ENCODE results near the gene APEH.
"Not testable (repeated sequence)": the region's sequence is repeated elsewhere in the genome, so short reads cannot be mapped to it uniquely, and the experiment has no call there.

APEH gene

DNA sequence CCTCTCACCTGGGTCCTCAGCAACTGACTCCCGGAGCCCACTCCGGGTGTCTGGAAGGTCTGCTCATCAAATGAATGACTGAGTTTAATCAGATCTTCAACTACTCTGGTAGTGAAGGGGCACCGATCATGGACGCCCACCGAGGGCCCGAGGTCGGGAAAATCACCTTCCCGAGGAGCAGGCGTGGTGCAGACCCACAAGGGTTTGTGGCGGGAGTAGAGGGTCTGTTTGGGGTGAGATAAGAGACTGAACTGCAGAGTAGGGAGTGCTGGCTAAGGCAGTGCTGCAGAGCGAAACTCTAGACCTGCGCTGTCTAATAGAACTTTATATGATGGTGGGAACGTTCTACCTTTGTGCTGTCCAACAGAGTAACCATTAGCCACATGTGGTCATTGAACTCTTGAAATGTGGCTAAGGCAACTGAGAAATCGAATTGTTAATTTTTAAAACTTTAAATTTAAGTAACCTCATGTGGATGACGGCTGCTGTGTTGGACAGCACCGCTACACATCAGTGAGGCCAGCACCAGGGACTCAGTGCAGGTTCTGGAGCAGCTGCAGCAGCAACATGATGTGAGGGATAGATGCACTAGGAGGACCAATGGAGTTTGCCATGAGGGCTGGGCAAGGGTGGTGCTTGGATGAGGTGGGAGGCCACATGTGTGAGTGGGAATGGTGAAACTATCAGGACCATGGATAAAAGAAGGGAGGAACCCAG, 15.9 kb downstream of the APEH start:
- not testable (repeated sequence) for DNase-seq (ENCODE audit: low spot score)

DNA sequence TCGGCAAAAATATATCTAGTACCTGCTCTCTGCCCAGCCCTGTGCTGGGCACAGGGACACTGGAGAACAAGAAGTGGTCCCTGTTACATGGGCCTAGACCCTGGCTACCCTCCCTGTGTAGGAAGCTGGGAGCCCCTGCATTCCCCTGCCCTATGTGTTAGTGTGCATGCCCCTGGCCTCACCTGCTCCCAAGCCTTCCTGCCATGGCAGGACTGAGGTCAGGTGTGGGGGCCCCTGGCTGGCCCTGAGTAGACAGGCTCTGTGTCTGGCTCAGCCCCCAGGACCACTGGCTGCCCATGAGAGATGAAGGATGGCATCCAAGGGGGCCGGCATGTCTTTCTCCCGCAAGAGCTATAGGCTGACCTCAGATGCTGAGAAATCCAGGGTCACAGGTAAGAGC, 16.7 kb downstream of the APEH start:
- DNase-seq (ENCODE audit: low spot score), result not testable (repeated sequence)

DNA sequence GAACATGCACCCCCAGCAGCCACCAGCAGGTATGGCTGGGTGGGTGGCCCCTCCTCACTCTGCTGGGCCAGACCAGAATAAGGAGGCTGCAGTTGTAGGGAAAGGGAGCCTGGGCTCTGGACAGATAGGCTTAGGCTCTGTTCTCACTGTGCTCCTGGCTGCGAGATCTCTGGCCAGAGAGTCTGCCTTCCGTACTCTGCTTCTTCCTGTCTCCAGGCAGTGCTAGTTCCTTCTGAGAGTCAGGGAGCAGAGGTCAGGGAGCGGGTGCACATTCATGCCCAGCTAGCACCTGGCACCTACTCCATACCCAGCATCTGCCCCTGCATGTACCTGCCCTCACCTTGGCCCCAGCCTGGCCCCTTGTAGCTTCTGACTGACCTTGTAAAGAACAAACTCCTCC, 17.3 kb downstream of the APEH start:
- DNase-seq (ENCODE audit: low spot score), result not testable (repeated sequence)

DNA sequence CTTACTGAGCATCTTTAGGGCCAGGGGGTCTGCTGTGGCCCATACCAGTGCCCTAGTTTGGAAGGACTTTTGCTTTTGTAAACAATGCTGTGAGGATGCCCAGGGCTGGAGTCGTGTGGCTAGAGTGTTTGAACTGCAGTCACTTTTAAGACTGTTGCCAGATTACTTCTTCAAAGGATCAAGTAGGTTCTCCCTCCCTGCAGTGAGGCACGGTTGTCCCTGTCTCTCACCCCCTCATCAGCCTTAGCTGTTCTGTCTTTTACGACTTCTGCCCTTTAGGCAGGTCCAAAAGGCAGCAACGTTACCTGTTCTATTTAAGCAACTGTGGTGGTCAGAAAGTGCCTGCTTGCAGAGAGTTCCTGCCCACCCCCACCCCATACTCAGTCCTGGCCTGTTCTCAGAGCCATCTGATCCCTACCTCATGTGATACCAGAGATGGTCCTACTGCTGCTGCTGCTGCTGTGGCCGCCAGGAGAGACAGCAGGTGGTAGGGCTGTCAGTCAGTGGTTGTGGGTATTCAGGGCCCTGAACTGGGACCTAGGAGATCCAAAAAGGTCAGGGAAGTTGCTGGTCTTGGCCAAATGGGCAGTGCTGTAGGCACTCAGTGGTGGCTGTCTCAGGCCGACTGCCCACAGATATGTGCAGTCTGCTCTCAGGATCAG, 20.4 kb downstream of the APEH start:
- not testable (repeated sequence) for DNase-seq (ENCODE audit: low spot score)

DNA sequence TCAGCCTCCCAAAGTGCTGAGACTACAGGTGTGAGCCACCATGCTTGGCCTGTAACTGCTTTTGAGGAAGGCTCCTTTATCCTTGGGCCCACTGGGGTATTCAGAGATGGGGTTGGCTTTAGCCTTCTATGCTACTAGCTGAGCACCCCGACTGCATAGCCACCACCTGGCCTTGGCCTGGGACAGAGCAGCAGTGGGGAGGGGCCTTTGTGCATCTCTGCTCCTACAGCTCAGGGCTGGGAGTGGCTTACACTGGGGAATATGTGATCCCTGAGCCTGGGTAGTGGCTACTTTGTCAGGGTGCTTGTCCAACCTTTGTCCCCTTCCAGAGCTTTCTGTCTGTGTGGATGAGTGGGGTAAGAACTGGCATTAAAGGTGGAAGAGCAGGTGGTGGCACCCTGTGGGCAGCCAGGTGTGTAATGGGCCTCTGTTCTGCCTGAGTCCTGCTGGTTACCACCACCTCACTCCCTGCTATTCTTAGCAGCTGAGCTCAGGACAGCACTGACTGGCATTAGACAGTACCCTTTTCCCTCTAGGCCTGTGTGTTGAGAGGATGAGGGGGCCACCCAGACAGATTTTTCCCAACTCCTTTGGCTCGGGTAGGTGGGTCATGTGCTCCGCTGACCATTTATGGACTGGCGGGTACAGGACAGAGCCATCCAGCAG, 21.3 kb downstream of the APEH start:
- not testable (repeated sequence) for DNase-seq (ENCODE audit: low spot score)

DNA sequence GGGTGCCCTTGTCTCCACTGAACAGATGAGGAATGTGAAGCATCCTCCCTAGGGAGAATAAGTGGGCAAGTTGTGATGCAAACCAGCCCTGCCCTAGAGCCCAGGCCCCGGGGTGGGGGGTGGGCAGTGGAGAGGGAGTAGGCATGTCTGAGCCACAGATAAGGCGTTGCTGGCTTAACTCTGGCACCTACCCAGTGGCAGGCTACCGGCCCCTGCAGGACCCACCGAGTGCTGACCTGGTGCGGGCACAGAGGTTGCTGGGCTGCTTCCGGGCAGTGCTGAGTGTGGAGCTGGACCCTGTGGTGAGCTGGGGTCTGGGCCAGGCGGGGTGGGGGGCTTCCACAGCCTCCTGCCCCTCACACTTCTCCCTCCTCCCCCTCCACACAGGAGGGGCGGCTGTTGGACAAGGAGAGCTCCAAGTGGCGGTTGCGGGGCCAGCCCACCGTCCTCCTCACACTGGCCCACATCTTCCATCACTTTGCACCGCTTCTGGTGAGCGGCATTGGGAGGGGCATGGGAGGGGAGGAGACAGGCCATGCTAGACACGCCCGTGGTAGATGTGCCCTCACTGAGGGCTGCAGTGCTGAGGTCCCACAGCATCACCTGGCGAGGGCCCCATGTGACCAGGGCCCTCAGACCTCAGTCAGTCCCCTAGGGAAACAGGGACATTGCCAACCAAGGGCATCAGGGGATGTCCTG, 25.3 kb downstream of the APEH start:
- DNase-seq (ENCODE audit: low spot score), result no peak

DNA sequence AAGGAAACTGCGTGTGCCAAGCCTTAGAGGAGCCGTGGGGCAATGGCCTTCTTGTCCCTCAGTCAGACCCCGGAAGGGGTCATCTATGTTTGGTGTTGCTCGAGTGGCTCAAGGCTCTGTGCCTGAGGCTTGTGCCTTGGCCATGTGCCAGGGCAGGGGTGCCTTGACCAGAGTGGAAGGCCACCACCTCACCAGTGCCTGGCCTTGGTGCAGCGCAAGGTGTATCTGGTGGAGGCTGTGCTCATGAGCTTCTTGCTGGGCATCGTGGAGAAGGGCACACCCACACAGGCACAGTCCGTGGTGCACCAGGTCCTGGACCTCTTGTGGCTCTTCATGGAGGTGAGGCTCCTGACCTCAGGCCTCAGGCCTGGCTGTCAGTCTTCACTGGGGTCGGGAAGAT, 25.9 kb downstream of the APEH start:
- no peak for DNase-seq (ENCODE audit: low spot score)

DNA sequence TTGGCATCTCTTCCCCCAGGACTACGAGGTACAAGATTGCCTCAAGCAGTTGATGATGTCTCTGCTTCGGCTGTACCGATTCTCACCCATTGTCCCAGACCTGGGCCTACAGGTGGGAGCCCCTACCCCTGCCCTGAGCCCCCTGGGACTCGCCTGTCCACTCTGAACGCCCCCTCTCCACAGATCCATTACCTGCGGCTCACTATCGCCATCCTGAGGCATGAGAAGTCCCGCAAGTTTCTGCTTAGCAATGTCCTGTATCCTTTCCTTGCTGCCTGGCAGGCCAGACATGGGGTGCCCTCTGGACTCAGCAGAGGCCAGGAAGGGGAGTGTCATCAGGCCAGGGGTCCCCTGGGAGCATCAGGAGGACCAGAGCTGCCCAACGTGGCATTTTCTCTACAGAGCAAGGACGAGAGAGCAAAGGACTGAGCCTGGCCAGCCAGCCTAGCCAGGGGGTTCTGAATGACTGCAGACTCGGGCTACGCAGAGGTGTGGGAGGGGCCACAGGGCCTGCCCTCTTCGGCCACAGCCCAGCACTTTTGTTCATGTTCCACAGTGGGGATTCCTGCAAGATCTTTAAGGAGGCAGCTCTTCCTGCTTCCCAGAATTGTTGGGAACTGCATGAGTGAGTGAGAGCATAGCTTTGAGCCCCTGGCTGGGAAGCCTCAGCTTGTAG, 26.4 kb downstream of the APEH start:
- no peak for DNase-seq (ENCODE audit: low spot score)

DNA sequence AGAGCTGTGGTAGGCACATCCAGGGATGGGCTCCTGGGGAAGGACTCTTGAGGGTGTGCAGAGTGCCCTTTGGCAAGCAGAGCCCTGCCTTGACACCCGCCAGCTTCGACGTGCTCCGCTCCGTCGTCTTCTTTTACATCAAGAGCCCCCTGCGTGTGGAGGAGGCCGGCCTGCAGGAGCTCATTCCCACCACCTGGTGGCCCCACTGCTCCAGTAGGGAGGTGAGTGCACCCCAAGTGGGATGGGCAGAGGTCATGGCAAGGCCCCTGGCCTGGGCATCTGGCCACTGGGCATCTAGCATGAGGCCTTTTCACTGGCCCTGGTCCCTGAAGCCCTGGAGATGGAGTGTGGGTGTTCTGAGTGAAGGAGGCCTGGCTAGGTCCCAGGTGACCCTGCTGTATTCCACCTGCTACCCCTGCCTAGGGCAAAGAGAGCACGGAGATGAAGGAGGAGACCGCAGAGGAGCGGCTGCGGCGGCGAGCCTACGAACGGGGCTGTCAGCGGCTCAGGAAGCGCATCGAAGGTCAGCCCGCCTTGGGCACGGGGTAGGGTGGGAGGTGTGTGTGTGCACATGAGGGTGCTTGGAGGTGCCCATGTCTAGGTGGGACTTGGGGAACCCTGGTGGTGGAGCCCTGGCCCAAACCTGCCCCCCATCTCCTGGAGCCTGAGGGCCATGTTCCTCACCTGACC, 27.4 kb downstream of the APEH start:
- DNase-seq (ENCODE audit: low spot score), result no peak

DNA sequence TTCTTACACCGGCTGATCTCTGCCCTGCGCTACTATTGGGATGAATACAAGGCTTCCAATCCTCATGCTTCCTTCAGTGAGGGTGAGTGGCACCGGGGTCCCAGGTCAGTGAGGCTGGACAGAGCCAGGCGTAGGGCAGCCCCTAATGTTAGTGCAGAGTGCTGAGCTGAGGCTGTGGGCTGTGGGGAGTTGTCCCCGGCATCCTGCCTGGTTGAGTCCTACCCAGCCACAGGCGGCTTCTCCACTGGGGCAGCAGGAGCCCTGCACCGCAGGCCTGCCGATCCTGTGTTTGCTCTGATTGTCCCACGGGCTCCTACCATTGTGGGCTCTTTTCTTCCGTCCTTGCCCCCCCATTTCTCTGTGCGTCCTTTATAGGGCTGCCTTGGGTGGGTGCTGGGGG, 28.5 kb downstream of the APEH start:
- no peak for DNase-seq (ENCODE audit: low spot score)

DNA sequence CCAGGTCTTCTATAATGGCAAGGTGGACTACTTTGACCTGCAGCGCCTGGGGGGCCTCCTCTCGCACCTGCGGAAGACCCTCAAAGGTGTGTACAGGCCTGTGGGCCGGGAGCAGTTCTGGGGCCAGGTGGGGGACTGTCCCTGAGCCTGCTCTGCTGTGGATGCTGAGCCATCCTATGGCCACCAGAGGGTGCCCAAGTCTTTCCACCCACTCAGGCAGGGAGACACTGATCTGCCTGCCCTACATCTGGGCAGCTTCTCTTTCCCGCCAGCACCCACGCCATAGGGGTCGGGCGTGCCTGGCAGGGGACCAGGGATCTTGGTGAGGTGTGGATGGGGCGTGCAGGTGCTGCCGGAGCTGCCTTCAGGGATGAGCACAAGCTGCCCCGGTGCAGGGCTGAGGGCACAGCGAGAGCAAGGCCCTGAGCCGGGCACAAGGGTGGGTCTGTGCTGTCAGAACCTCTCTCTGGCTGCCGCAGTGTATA, 29.3 kb downstream of the APEH start:
- DNase-seq (ENCODE audit: low spot score), result peak; percentile 61

DNA sequence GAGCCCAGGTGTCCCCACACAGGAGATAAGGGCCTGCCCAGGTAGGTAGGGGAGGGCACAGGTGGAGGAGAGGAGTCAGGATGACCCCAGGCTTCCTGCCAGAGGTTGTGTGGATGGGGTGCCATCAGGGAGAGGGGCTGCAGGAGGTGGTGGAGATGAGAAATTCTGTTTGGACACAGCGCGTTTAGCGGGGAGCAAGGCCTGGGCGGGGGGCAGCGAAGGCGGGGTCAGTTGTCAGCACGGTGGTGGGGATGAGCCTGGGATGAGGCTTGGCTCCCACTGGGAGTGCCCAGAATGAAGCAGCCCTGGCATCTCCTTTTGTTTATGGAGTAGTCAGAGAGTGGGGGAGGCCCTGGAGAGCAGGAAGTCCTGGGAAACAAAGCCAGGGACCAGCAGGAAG, 29.8 kb downstream of the APEH start:
- DNase-seq (ENCODE audit: low spot score), result no peak

DNA sequence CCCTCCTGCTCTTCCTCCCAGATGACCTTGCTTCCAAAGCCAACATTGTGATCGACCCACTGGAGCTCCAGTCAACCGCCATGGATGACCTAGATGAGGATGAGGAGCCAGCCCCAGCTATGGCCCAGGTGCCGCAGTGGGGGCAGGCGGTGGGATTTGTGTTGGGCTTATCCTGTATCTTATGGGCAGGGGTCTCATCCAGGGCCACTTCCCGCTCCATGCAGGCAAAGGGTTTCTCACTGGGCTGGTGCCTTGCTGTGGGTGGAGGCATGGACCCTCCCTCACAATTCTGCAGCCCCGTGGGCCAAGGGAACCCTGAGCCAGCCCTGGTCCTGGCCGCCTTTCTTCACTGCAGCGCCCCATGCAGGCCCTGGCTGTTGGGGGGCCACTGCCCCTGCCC, 30.5 kb downstream of the APEH start:
- no peak for DNase-seq (ENCODE audit: low spot score)

DNA sequence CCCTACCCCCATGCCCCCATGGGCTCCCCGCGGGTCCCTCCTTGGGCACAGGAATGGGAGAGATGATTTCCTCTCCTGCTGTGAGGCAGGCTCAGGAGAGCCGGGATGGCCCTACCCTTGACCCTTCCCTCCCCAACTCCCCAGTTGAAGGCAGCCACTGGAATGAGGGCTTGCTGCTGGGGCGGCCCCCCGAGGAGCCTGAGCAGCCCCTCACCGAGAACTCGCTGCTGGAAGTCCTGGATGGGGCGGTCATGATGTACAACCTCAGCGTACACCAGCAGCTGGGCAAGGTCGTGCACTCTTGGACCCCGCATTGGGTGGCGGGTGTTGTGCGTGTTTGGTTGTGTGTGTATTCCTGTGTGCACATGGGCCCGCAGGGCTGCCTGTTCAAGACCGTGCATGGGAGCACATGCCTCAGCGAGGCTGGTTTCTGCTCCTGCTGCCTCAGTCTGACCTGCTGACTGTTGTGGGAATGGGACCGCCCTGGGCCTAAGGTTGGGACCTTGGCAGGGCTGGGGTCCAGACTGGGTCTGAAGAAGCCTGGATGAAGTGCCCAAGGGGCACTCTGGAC, 31.3 kb downstream of the APEH start:
- DNase-seq (ENCODE audit: low spot score), result no peak

DNA sequence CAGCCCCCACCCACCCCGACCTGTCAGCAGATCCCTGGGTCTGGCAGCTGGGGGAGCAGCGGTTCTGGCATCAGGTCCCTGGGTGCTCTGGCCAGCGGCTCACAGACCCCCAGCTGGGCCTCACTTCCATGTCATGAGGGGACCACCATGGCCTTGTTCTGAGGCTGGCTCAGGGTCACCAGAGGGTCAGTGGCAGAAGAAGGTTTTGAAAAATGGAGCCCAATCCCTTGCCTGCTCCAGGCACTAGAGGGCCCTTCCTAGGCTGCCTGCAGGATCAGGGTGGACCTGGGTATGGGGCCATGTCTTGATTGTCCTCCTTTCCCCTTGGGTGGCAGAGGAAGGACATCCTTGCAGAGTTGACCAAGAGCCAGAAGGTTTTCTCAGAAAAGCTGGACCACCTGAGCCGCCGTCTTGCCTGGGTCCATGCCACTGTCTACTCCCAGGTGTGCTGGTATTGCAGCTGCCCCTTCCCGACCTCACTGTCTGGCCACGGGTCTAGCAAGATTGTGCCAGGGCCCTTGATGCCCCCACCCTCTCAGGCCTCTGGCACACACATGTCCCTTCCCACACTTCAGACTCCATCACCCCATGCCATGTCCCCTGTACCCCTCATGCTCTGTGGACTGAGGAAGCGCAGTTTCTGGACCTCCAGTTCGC, 32.4 kb downstream of the APEH start:
- DNase-seq (ENCODE audit: low spot score), result no peak

DNA sequence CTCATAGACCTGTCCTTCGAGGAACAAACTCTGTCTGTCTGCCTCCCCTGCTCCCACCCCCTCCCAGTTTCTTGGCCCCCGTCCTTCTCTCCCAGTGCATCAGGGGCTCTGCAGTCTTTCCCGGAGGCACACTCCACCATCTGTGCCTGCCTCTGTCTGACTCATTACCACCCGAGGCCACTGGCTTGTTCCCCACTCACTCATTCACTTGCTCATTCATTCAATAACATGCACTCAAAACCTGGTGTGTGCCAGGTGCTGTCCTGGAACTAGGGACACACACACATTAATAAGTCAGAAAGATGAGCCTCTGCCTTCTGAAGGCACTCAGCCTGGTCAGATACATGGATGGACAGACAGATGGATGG, 32.9 kb downstream of the APEH start:
- no peak for DNase-seq (ENCODE audit: low spot score)

DNA sequence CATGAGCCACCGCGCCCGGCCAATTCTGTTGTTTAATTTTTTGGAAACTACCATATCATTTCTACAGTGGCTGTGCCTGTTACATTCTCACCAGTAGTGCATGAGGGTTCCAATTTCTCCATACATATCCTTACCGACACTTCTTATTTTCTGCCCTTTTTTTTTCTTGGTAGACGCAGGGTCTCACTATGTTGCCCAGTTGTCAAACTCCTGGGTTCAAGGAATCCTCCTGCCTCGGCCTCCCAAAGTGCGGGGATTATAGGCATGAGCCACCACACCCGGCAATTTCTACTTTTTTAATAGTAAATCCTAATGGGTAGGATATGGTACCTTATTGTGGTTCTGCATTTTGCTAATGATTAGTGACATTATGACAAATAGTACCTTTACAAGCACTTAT, 35.7 kb downstream of the APEH start:
- no peak for DNase-seq (ENCODE audit: low spot score)

DNA sequence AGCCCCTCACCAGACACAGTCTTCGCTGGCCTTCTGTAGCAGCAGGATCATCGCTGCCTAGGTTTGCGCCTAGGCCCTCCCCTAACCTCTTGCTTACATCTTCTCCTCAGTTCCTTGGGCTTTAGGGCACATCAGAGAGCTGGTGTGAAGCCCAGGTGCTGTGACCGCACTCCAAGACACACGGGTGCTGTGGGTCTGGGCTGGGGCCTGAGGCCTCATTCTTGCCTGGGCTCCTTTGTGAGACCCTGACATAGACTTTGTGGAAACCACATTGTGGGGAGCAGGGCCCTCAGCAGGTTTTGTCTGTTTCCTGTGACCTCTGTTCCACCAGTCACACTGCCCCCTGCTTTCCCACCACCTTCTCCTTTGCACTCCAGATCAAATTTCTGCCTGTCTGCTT, 37.3 kb downstream of the APEH start:
- DNase-seq (ENCODE audit: low spot score), result no peak

DNA sequence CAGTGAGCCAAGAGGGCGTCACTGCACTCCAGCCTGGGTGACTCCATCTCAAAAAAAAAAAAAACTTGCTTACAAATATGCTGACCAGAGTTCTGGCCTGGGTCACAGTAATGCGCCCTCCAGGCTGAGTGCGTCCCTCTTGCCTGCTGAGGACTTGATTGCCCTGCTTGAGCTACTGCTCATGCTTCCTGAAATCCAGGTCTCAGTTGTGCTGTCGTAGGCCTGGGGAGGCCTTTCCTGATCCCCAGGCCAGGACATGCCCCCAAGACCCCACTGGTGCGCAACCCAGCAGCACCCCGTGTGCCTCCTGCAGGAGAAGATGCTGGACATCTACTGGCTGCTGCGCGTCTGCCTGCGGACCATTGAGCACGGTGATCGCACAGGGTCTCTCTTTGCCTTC, 38.0 kb downstream of the APEH start:
- DNase-seq (ENCODE audit: low spot score), result no peak

DNA sequence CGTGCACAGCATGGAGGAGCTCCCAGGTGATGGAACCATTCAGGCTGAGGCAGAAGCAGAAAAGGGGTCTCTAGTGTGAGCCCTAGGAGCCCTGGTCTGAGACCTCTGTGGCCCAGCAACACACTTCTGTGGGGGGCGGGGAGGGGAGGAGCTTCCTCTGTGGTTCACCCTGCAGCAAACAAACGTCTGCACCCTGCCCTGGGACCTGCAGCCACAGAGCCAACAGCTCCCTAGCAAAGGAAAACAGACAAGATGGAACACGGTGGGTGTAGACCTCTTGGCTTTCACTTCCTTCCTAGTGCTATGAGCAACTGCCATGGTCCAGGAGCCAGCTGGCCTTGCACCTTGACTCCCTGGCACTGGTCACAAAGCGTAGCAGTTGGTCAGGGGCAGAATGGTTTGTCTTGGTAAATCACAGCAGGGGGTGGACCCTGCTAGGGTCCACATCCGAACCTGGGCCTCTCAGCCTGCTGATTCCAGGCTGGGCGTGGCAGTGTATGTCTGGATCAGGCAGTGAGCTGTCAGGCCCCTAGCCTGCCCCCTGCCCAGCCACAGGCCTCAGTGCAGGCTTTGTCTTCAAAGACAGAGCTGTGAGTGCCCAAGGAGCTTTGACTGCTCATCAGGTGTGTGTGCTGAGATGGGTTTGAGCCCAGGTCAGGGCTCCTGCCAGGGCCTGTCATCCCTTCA, 38.6 kb downstream of the APEH start:
- DNase-seq (ENCODE audit: low spot score), result no peak
